NCI-H1694 (cell line): ENCODE measurements around the gene BTG2.

Source experiments
- DNase-seq: peaks from one replicate; lab custom pipeline; 2025; lab: John Stamatoyannopoulos, UW

BTG2 gene

GRCh38 chr1:203342192-203342940, 37.0 kb downstream of the BTG2 start:
- DNase-seq, result peak; percentile 45

- DNase-seq, result no peak
Measured at GRCh38 chr1:203343956-203344754, 38.8 kb downstream of the BTG2 start.

DNA sequence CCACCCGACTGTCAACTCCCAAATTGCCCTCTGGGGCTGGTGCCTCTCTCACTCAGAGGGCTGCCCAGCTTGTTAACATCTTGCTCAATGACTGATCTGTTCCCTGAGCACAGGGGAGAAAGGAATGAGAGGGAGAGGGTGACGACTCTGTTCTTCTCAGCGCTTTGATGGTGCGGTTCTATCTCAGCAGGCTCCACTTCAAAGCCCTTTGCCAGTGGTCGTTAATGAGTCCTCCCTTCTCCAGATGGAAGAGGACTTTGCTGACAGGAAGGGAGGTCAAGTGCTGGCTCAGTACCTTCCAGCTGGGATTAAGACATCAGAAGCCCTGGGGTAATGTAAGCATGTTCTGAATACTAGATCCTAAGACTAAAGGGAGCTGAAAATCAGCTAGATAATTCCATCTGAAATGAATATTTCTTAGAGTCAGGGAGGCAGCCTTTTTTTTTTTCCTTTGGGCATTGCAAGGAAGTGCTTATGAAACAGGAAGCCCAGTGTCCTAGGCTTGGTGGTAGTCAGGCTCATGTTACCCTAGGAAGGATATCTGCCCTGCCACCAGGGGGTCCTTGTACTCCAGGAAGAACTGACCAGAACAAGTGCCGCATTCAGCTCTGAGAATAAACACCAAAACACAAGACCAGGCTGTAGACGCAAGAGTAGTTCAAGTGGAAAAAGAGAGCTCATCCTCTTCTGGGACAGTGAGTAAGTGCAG, 40.9 kb downstream of the BTG2 start:
- no peak for DNase-seq

DNA sequence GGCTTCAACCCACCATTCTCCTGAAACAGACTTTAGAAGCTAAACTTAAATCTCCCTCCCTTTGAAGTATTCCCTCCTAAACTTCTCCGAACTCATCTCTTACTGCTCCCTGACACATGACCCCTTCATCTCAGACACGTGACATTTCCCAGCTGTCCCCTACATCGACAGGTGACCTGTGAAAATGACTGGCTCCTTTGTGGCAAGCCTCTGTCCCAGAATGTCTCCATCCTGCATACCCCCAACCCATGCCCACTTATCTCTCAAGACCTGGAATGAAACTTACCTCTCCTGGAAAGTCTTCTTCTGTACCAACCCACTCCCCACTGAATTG, 41.4 kb downstream of the BTG2 start:
- no peak for DNase-seq

DNA sequence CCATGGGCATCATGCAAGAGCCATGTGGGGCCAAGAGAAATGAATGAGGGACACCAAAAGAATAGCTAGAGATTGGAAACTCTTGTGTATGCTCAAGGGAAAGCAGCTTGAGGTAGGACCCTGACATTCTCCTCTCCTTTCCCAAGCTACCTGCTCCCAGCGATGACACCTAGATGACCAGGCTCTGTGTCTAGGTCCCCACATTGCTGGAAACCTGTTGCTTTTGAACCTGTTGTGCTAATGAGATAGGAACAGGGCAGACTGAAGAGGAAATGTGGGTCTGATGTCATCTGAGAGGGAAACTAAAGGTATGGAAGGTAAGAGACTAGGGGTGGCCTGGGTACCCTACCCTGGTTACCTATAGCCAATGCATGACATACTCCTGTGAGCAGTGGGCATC, 43.8 kb downstream of the BTG2 start:
- no peak for DNase-seq

GRCh38 chr1:203349773-203350524, 44.6 kb downstream of the BTG2 start:
- no peak for DNase-seq

GRCh38 chr1:203351037-203351625, 45.8 kb downstream of the BTG2 start, which contains the start of gene FMOD:
Gene FMOD, minus strand, starts transcription at chr1:203351122. Its CDS starts 2,852 bp downstream, at chr1:203348270.
- no peak for DNase-seq

- no peak for DNase-seq
Measured at GRCh38 chr1:203353486-203353885, 48.2 kb downstream of the BTG2 start.

DNA sequence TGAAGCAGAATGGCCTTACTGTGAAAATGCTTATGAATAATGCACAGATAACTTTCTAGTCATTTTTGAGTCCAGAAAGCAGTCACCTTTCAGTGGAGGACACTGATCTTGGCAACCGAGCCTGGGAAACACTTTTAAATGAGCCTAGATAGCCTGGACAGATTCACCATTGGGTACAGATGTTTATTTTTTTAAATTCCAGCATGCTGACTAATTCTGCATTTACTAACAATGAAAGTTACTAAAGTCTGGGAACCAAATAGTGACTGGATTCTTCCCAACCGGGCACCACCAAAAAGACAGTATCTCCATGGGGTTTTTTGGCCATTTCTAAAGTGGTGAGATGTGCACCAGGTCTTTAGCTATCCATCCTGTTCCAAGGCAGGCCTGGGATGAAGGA, 48.9 kb downstream of the BTG2 start:
- no peak for DNase-seq

GRCh38 chr1:203359010-203359571, 53.8 kb downstream of the BTG2 start:
- no peak for DNase-seq
